Stimulated activated CD8-positive, alpha-beta memory T cell treated with anti-CD3 and anti-CD28 coated beads, Interleukin-4, amount 100 ng/mL, for 4 hours (primary cell): ENCODE results near the gene MBD3.

ENCODE experiments used
- DNase-seq, 2 donors: peaks; one replicate each; pipeline ENCODE4 v3.0.0-alpha.2; 2020; ENCODE audit warnings: low read depth in 2 of 2, low spot score in 1 of 2

MBD3 gene

DNA sequence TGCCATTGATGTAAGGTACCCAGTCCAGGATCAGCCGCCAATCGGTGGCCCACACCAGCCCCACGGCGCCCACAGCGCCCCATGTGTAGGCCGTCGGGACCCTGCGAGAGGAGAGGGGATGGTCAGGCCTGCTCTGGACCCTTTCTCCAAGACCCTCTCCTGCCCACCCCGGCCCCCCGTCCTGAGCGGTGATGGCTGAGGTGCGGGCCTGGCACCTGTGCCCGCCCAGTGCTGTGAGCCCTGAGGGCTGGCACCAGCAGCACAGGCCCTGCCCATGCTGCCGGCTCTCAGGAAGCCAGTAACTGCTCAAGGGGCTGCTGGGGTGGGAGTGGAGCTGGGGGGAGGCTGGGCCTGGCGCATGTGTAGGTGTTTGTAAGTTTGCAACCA lies 6.8 kb upstream of the MBD3 start:
- no peak for DNase-seq

DNA sequence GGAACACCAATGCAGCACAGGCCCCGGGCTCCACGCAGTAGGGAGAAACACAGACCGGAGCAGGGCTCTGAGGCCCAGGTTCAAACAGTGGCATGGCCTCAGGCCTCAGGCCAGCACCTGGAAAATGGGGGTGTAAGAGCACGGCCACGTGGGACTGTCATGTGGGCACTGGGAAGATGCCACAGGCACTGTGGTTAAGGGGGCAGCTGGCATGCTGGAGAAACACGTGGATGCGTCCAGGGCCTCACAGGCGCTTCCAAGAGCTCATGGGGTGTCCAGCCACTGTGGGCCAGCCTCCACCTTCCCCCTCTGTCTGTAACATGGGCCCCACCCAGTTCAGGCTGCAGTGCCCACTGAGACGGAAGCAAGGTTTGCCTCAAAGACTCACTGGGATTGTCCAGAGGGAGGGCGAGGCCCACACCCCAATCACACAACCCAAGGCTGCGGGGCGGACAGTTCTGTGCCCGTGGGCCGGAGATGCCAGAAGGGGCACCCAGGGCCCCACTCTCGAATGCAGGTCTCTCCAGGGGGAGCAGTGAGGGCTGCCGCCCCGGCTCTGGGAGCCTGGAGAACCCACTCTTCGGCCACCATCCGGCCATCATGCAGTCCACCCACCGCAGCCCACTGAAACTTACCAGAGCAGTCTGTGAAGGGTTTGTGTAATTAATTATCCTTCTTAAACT lies 6.3 kb upstream of the MBD3 start:
- DNase-seq = no peak

DNA sequence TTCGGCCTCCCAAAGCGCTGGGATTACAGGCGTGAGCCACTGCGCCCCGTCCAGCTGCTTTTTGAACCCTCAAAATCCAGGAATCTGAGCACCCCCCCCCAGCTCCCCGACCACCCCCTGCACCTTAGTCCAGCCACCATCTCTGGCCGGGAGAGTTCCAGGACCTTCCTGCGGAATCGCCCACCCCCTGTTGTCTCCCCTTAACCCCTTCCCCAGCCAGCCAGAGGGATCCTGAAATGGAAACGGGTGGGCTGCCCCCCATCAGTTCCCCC lies 772 bp upstream of the MBD3 start:
- no peak for DNase-seq

DNA sequence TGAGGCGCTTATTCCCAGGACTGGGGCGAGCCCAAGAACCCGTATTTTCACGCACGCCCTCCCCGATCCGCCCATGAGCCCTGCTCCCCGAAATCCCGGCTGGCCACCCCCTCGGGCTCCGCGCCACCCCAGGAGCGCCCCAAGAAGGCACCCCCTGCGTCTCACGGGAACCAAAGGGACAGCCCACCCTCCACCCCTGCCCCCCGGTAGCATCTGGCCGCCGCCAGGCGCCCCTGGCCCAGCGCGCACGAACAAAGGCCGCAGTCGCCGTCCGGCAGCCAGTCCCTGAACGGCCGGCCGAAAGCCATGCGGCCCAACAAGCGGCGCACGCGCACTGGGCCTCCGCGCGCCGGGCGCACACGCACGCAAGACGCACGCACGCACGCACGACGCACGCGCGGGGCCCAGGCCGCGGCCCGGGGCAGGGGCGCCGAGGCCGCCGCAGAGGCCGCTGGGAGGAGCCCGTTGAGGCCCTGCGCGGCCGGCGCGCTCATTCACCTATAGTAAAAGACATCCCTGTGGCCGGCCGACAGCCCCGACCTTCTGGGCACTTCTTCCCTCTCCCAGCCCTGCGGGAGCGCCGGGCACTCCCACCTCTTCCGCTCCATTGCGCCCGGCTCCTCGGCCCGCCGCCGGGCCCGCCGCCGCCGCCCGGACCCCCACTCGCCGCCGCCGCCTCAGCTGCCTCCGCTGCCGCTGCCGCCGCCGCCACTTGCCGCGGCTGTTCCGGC lies 476 bp downstream of the MBD3 start:
- peak; percentile 45 to 68 for DNase-seq

DNA sequence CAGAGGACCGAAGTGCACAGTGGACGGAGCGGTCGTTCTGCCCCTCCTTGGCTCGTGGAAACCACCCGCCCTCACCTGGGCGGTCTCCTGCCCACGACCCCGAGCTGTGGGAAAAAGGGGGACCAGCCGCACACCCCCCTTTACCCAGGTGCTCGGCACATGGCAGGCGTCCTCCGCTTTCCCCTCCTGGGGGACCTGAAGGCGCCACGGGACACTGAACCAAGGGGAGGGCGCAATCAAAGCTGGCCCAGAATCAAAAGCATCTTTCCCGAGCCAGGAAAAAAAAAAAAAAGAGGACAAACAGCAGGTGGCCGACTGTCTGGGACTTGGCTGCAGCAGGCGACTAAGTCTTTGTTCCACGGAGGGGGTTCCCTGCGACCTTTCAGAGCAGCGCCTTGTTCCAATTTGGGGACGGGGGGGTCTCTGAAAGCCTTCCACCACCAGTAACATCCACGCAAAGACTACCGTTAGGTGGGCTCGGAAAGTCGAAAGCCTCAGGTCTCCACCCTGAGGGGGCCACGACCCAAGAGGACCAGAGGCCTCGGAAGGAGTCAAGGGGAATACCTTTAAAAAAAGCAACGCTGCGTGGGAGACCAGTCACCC lies 1.1 kb downstream of the MBD3 start:
- DNase-seq = no peak

DNA sequence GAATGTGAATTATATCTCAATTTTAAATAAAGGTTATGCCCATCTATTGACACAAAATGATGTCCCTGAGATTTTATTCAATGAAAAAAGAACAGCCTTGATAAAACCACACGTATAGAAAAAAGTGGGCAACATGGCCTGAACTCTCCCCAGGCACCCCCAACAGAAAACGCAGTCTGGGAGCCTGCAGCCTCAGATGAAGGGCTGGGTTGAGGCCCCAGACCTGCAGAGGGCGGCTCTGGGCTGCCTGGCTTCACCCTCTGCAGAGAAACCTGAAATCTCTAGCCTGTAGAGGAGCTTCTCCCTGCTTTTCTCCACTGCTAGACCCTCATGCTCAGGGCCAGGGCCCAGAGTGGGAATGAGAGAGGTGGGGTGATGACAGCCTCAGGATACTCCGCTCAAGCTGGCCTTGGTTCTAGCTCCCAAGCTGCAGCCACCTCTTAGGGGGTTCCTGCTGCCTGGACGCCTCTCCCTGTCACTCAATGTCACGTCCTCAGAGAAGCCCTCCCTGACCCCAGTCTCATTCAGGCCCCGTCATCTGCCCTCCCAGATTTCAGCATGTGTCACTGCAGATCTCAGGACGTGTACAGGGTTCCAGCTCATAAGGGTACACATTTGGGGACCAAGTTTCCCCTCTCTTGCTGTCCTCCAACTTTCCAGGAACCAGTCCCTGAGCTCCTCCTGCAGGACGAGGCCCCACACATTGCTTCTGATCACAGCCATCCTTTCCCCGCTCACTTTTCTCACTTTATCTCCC lies 1.8 kb downstream of the MBD3 start:
- no peak for DNase-seq

DNA sequence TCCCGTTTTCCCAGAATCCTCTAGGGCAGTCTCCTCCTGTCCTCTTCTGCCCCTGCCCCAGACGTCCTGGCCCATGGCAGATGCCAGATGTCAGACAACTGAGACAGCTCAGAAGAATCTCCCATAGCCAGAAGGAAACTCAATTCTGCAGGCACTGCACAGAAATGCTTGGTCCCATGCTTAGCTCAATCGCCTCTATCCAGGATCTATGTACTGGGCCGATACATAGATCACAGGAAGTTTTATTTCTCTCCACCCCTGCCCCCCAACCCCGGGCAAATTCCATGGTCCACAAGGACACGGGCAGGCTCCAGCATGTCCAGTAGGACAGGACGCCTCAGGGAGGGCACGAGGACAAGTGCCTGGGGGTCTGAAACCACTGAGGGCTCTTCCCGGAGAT lies 4.8 kb downstream of the MBD3 start:
- DNase-seq = no peak

DNA sequence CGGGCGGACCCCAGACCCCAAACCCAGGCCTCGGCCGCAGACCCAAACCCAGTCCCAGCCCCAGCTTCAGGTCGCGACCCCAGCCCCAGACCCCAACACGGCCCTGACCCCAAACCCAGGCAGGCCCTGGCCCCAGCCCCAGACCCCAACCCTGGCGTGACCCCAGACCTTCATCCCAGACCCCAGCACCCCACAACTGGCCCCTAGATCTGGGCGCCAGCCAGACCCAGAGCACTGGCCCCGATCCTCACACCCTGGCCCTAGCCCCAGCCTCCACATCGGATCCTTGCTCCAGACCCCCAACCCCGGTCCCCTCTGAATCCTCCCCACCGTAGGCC lies 7.5 kb downstream of the MBD3 start:
- DNase-seq = no peak

DNA sequence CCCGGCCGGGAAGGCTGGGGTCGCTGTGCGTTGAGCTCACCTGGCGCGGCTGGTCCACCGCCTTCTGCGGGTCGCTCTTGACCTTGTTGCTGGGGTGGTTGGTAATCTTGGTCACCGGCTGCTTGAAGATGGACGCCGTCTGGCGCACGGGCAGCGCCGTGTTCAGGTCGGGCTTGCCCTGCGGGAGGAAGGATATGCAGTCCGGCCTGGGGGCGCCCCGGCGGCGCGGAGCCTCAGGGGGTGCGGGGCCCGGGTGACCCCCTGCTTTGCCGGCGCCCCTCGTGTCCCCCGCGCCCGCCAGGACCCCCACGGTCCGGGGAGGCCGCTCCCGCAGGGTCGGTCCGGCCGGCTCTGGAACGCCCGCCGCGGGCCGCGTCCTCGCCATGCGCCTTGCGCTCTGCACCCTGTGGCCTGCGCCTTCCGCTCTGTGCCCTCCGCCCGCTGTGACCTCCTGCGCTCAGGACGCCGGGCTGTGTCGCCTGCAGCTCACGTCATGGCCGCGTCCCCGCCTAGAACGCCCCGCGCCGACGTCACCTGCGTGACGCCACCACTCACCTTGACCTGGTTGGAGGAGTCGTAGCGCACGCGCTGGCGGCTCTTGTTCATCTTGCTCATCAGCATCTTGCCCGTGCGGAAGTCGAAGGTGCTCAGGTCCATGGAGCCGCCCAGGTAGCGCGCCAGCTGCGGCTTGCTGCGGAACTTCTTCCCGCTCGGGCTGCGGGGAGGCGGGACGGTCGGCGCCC lies 8.0 kb downstream of the MBD3 start:
- no peak for DNase-seq

DNA sequence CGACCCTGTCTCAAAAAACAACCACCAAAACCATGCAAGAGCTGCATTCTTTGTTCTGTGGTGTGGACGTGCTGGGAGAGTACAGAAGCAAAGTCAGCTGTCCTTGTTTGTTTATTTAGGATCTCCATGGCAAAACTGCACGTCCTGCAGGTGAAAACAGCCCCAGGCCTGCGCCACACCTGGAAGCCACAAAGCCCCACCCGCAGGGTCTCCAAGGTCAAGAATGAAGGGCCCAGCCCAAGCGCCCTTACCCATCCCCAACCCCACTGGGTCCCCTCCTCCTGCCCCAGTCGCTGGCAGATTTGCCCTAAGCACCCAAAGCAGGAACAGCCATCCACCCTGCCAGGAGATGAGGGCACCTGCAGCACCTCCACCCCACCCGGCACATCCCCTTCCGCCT lies 10.5 kb downstream of the MBD3 start:
- DNase-seq = no peak

DNA sequence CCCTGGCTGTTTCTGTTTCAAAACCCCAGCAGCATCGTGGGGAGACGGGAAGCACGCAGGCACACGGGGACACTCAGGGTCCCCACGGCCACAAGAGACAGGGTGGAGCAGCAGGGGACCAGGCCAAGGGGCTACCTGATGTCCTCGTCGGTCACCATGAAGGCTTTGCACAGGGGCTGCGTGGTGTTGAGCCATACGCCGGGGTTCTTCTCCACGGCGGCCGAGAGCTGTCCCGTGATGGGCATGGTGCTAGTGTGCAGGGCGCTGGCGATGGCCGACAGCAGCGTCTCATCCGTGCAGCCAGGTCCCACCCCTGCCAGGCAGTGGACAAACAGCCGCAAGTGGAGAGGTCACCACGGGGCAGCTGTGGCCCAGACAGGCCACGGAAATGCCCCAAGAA lies 11.7 kb downstream of the MBD3 start:
- DNase-seq = no peak

DNA sequence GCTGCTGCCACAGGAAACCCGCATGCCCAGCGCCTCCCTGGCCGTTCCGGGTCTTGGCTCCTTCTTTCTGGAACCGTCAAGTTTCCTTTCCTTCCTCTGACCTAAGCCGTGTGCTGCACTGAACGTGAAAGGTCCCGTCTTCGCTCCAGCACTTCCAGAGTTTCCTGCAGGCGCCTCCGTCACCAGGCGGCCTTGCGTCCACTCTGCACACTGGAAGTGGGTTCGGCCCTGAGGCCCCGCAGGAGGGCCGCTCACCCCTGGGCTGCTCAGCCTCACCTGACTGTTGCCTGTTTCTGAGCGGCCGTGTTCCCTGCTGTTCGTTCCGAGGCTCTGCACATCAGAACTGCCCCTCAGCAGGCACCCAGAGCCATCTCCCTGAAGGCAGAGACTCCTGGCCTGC lies 12.3 kb downstream of the MBD3 start:
- DNase-seq = no peak

DNA sequence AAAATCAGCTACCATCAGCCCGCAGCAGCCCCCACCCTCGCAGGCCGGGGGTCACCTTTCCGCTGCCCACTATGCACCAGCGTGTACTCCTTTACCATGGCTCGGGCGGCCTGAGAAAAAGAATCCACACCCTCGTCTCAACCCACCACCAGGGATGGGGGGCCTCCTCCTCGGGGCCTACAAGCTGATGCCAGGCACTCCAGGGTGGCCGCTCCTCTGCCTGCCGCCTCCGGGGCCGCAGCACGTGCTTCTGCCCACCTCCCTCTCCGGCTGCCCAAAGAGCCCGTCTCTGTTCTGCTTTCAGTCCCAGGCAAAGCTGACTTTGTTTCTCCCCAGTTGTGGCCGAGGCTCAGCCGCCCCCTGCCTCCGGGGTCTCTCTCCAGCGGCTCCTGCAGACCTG lies 13.4 kb downstream of the MBD3 start:
- no peak for DNase-seq

DNA sequence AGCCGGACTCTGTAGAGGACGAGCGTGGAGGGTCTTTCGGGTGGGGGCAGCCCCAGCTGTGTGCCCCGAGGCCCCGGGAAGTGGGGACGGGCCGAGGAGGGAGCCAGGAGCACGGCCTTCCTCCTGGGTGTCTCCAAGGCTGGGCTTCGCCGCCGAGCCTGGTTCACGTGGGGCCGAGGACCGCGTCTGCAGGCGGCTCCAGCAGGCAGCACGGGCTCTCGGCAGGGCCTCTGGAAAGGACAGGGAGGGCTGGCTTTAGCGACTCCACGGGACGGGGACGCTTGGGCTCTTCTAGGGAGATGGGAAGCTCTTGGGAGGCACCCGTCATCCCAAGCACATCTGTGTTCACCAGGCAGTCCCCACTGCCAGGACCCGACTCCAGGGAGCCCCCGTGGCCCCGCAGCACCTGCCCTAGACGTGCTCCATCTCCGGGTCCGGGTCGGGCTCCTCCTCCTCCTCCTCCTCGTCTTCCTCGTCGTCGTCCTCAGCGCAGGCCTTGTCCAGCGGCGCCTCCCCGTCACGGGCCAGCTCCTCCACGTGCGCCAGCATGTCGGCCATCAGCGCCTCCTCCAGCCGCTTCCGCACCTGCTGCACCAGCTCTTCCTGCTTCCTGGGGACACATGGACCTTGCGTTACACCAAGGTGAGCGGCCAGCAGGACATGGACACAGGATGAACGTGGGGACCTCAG lies 14.6 kb downstream of the MBD3 start:
- DNase-seq = no peak

DNA sequence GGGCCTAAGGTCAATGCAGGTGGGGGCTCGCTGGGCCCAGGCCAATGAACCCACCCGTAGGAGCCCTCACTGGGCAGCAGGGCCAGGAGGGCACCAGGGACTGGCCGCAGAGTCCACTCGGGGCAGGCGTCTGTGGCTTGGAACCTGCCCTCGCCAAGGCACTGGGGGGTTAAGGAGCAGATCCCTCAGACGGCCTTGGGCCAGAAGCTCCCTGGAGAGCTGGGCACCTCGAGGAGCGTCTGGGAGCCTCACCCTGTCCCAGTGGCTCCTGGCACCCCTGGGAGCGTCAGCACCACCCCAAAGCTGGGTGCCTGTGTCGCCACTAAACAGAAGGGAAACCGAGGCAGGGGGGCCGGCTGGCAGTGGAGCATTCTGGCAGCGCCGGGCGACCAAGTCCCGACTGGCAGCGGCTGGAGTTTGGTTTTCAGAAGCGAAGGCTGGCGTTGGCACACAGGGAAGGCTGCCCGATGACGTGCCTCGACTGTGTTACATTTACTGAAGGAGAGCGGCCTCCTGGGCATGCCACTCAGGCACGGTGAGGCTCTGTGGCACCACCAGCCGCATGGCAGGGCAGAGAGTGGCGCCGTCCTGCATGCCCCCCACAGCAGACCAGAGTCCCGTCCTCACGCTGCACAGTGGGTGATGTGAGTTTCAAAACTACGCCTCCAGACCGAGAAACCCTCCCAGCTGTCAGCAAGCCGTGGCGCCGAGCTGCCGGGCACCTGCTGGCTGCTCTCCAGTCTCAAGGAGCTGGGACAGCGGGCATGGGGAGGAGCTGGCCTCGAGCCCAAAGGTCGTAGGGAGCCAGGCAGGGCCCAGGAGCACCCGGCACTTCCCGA lies 15.4 kb downstream of the MBD3 start:
- DNase-seq = no peak

DNA sequence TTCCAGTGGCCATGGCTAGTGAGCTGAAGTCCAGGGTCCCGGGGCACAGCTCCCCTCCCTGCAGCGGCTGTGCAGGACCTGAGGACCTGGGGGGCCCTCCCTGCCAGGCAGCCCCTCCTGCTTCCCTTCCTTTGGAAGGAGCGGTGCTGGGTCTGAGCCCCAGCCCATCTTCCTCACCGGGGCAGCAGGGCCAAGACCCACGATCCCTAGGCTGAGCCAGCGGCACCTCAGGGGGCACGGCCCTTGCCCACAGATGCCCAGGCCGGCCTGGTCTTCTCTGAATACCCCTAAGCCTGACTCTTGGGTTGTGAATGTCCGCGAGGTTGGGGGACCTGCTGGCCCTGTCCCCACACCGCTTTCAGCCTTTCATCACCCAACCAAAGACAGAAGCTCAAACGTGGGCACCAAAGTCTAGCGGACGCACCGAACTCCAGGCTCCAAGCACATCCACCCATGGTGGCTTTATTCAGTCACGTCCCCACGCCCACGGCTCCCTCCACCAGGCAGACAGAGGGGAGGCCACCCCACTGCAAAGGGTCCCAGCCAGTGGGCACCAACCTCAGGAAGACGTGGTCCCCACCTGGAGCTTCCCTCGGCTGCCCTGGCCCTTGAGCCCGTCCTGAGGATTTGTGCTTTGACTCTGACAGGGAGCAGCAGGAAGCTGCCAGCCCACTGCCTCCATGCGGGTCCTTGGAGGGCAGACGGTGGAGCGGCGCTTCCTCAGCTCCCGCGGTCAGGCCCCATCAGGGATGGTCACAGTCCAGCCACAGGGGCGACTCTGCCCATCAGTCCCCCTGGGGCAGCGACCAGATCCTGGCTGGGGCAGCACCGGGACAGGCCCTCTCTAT lies 16.2 kb downstream of the MBD3 start:
- DNase-seq = no peak

DNA sequence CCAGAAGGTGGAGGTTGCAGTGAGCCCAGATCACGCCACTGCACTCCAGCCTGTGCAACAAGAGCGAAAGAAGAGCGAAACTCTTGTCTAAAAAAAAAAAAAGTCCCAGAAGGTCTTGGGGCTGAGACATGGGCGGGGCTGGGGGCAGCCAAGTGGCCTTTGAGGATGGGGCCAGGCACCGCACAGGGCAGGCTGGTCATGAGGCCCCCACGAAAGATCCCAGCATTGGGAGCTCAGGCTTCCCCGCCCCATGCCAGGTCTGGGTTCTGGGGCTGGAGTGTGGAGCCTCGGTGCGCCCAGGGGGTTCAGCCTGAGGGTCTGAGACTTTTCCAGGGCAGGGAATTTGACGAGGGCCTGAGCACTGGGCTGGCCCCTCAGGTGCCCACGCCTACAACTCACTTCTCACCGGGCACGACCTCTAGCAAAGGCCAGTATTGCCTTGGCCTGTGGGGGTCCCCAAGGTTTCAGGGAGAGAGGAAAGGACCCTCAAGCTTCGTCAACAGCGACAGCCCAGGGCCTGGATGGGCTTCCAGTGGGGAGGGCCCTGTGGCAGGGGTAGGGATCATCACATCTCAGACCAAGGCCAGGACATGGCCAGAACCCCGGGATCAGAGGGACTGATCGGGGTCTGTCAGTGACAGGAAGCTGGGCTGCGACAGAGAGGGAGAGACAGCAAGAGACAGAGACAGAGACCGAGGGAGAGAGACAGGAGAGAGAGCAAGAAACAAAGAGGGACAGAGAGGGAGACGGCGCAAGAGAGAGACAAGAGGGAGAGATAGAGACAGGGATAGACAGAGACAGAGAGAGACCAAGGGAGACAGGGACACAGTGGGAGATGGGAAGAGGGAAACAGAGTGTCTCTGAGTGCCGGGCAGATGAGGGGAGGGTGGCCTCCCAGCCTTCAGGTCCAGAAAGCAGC lies 17.1 kb downstream of the MBD3 start:
- DNase-seq = no peak
